ENCODE measurements around the gene LMBRD1.
"Not testable (repeated sequence)": the region's sequence is repeated elsewhere in the genome, so short reads cannot be mapped to it uniquely, and the experiment has no call there.

LMBRD1 gene

DNA sequence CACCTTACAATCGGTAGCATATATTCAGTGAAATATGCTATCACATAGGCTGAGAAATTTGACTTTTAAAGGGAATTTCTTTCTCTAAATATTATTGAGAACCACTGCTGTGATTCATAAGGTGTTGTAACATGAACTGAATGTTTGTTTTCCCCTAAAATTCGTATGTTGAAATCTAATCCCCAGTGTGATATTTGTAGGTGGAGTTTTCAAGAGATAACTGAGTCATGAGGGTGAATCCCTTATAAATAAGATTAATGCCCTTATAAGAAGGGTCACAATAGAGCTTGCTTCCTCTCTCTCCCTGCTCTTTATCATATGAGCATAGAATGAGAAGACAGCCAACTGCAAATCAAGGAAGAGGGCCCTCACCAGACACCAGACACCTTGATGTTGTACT lies 64.8 kb downstream of the LMBRD1 start:
- DNase-seq = no peak

DNA sequence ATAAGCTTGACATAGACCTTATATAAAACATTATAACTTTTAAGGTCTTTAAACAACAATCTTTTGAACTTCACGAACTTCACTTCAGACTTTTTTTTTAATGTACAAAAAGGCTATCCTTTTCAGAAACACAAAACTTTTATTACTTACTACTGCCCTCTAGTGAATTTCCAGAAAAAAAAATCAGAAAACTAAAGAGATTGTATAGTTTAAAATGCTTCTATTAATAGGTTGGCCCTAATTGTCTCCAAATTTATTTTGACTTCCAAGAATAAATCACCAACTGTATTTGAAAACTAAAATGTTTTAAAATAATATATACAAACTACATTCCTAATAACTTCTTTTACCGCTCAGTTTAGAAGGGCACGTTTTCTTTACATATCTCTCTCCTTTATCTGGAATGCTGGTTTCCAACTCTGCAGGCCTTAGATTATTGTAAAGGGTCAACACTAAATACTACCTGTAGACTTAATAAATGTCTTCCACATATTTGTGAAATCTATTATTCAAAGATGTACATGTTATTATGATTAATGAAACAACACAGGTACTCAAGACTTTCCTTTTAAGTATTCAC lies 66.8 kb downstream of the LMBRD1 start:
- peak in 1 of 2 experiments; percentile 18 for DNase-seq

DNA sequence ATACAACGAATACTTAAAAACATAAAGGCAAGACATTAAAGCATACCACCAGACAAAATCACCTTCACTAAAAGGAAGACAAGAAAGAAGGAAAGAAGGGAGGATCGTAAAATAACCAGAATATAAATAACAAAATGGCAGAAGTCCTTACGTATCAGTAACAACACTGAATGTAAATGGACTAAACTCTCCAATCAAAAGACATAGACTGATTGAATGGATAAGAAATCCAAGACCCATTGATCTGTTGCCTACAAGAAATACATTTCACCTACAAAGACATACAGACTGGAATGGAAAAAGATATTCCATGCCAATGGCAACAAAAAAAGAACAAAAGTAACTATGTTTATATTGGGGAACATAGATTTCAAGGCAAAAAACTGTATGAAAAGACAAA lies 74.1 kb downstream of the LMBRD1 start:
- no peak for DNase-seq

DNA sequence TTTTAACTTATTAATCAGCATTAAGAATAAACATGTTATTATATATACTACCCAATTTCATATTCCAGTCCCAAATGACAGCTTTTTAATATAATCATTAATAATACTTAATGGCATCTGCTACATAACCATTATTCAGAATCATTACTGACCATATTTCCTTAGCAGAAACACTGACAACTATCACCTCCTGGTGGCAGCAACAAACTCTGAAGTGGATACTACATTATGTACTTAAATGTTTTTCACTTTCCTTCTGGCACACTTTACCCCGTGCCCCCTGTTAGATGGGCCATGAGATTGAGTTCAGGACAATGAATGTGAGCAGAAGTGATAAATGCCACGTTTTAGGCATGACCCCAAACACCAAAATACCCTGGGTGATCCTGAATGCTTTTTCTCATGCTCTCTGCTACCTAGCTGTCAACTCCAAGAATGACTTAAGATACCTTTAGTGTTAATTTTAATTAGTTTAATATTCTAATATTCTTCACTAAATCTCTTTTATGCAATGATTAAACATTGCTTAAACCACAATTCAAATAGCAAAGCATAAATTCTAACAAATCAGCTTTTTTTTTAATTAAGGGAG lies 77.1 kb downstream of the LMBRD1 start:
- no peak for DNase-seq

DNA sequence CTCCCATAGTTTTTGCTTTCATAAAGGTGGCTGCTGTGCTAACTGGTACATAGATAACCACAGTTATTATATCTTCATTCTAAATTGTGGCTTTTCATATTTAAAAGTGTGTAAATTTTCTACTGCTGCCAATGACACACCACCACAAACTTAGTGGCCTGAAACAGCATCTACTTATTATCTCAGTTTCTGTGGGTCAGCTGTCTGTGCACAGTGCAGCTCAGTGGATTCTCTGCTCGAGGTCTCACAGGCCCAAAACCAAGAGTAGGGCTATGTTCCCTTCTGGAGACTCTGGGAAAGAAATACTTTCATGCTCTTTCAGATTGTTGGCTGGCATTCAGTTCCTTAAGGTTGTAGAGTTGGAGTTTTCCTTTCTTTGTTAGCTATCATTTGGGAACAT lies 90.1 kb downstream of the LMBRD1 start:
- DNase-seq = no peak

DNA sequence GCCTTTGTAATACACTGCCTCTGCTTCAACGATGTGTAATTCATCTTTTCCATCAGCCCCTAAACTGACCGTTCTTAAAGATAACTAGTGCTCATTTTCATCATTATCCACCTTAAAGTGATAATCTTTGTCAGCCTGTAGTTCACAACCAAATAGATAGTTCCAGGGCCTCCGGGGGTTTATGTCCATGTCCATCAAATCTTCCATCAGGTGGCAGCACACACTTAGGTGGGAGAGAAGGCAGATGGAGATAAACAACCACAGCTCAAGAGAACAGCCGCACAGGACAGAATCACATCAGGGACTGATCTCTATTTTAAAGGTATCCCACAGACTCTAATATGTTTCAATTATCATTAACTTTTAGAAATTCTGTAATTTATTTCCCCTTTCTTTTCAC lies 90.9 kb downstream of the LMBRD1 start:
- no peak for DNase-seq

DNA sequence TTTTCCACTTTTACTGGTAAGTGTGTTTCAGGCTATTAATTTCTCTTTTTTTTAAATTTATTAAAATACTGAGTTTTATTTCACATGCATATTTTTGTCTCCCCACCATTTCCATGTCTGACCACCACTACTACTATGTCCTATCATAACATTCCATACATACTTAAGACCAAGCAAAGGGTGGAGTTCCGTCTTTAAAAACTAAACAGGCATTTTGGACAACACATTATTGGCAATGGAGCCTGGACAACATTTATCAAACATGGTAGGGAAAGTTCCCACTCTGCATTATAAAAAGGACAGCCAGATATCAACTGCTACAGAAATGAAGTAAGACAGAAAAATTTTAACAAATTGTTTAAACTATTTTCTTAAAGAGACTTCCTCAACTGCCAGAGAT lies 91.9 kb downstream of the LMBRD1 start:
- DNase-seq = no peak

DNA sequence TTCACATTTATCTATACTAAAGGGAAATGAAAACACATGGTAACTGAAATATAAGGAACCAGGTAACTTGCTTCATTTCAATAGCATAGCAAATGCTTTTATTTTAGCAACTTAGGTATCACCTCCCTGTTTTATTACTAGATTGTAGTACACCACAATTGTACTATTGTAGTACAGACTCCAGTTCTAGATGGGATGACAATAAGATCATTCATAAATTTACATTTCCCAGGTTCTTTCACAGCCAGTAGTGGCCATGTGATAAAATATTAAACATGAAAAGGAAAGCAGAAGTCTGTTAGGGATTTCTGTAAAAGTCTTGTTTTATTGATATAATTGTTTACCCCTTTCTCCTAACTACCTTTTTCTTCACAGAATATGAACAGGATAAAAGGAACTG lies 97.2 kb downstream of the LMBRD1 start:
- DNase-seq = no peak

DNA sequence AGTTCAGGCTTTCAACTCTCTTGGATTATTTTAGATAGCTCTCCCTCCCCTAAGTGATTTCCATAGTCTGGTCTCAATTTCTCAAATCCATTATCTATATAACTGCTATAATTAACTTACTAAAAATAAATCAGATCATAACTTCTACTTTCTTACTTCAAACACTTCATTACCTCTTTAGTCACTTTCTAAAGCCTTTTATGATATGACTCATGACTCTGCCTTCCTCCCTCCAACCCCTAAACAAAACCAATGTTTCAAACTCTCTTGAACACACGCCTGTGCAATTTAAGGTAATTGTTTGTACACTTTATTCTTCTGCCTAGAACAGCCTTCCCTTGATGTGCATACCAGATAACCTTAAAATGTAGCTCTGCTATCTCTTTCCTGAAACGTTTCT lies 100.5 kb downstream of the LMBRD1 start:
- no peak for DNase-seq

DNA sequence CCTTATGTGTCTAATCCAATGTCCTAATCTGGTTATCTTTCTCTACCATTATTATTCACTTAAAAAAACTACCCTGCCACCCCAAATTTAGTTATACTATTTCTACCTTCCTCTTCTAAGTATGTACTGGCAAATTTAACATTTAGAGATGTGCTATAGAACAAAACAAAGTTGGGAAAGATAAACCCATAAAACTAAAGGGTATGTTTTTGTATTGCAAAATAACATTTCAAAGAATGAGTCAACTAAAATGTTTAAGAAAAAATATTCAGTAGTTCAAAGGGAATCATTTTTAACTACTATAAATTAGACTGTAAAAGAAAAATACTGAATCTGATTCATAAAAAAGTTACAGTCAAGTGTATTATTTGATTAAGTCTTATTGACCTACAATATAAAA lies 103.0 kb downstream of the LMBRD1 start:
- no peak for DNase-seq

DNA sequence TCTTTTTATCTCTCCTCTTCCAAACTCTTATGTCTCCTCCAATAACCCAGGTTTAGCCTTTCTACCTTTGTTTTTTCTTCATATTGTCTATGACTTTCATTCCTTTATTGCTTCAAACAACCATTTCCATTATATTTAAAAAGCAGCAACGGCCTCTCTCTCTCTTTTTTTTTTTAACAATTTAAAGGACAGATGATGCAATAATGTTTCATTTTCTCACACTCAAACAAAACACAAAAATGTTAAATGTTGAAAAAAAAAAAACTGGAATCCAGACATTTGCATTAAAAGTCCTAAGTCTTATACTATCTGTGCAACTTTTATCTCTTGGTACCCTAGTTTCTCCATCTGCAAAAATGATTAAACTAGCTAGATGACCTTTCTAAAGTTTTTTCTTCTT lies 105.8 kb downstream of the LMBRD1 start:
- DNase-seq = no peak

DNA sequence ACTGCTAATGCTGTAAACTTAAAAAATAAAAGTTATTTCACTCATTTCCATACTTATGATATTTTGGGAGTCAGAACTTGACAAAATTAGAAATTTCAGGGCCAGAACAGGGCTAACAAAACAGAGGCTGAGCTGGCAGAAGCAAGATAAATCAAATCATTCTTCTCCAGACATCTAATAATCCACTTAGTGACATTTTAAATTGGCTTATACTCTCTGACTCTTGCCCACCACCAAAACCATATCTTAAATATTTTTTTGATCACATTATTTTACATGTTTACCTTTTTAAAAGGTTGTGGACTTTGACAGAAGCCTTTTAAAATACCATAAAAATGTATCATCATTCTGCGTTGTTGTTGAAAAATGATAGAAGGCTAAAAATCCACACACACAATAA lies 116.5 kb downstream of the LMBRD1 start:
- DNase-seq = no peak

DNA sequence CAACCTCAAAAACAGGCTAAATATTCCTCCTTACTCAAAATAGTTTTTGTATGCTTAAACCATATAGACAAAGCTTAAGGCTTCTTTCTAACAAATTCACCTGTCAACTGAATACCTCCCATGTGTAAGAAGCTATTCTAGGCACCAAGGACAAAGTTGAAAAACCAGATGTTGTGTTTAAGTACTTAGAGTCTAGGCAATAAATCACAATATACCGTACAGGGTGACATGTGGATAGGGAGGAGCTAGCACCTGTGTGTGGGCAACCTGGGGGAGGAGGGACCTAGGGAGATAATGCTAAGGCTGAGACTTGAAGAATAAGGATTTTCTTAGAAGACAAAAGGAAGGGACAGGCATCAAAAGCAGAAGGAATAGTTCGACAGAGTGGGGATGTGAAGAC lies 123.5 kb downstream of the LMBRD1 start:
- no peak for DNase-seq

DNA sequence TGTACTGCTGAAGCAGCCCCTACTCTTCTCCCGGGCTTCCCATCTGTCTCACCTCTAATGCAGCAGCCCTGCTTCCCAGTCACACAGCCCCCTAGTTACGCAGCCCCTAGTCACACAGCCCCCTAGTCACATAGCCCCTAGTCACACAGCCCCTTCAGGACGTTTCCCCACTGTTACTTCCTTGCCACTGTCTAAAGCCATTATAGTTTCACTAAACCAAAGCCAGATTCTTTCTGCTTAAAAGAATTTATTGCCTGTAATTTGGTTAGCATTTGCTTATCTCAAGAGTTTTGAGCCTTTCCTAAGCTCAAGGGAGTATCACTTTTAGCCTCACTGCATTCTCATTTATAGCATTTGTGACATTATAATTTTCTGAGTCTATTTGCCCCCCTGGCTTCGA lies 127.9 kb downstream of the LMBRD1 start:
- no peak for DNase-seq

DNA sequence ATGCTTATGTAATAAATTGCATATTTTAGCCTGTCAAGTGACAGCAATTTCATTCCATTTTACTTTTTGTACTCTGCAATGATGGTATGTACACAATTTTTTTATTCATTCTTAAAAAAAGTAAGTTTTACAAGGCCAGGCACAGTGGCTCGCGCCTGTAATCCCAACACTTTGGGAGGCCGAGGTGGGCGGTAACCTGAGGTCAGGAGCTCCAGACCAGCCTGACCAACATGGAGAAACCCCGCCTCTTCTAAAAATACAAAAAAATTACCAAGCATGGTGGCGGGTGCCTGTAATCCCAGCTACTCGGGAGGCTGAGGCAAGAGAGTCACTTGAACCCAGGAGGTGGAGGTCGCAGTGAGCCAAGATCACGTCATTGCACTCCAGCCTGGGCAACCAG lies 130.0 kb downstream of the LMBRD1 start:
- not testable (repeated sequence) for DNase-seq

DNA sequence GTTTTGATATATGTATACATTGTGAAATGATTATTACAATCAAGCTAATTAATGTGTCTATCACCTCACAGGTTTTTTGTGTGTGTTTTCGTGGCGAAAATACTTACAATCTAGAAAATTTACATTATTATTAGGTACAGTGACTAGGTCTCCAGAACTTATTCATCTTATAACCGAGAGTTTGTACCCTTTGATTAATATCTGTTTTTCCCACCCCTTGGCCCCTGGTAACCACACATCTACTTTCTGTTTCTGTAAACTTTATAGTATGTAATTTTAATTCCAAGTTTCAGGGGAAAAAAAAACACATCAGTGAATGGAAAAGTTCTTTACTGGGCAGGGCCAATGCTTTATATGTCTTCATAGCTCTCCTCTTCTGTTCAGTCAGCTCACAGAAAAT lies 131.4 kb downstream of the LMBRD1 start:
- no peak for DNase-seq

DNA sequence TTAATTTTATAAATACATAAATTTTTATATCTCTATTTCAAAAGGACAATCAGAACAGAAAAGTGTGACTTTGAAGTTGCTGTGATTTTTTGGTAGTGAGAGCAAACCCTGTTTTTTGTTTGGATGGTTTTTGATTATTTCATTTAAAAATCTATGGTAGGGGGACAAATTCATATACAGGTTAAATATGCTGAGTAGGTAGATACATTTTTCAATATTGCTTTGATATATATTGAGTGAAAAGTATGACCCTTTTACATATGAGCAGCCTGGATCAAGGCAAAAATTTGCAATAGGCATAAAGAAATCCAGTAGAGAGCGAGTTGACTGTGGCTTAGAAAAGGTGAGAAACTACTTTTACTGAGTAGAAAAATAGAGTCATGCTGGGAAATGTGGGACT lies 132.3 kb downstream of the LMBRD1 start:
- no peak for DNase-seq

DNA sequence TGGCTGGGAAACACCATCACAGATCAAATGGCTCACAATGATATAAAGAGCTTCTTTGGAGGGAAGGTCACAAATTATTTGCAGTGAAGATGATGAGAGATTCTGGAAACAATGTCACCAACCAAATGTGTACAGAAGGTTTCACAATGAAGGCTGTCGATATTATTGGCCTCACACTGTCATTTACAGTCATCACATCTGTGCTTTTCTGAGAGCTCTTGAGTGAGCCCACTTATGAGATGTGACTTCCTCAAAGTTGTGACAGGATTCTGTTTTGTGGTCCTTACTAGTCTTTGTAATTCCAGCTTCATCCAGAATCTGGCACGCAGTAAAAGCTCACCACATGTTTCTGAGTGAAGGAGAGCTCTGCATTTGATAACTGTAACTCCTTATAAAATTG lies 133.6 kb downstream of the LMBRD1 start:
- no peak for DNase-seq

DNA sequence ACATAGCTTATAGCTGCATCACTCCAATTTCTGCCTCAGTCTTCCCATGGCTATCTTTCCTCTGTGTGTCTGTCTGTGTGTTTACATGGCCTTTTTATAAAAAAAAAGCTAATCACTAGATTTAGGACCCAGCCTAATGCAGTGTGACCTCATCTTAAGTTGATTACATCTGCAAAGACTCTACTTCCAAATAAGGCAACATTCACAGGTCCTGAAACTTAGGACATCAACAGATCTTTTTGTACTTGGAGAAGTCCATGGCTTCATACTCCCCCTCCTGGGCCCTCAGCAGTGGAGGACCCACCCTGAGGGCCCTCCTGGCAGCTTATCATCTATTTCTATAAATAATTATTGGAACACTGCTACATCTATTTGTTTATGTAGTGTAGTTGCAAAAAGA lies 146.1 kb downstream of the LMBRD1 start:
- no peak for DNase-seq

DNA sequence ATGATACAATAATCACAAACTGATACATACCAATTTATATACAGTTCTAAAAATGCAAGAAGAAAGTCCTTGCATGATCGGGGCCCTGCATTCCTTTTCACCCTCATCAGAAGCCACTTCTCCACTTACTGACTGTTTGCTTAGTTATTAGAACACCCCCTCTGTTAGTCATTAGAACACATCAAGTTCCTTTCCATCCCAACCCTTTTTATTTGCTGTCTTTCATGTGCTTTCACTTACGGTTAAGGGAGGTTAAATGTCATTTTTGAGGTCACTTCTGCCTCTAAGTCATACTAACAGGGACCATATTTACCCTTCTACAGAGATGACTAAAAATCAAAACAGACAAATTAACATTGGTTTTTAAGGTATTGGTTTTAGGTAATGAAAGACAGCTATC lies 149.1 kb downstream of the LMBRD1 start:
- DNase-seq = no peak

DNA sequence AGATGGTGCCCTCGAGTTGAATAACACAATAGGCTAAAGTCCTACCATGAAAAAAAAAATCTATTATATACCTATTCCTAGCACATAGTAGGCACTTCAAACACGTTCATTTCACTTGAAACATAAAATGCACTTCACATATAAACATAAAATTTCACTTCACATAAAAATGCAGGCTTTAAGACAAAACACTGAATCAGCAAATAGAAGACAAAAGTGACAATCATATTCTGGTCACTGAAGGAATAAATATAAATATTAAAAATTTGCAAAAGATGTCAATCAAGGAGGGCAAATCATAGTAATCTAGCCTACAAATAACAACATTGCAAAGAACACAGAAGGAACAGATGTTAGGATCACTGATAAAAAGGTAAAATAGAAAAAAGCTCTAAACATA lies 153.1 kb downstream of the LMBRD1 start:
- DNase-seq = no peak

DNA sequence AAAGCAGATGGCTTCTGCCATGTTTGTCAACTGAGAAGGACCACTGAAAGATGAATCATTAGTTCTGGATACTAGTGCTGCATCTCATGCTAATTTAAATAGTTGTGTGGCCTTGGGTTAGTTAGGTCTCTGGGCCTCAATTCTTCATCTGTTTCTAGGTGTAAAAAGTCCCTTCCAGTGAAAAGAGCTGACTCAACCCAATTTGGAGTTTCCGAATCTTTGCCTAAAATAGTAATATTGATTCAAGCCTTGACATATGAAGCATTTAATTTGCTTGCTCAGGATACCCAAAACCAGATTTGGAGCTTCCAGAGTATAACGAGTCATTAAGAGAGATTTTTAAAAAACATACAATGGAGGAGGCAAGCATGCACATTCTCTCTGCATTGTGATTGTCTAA lies 163.9 kb downstream of the LMBRD1 start:
- DNase-seq = no peak

DNA sequence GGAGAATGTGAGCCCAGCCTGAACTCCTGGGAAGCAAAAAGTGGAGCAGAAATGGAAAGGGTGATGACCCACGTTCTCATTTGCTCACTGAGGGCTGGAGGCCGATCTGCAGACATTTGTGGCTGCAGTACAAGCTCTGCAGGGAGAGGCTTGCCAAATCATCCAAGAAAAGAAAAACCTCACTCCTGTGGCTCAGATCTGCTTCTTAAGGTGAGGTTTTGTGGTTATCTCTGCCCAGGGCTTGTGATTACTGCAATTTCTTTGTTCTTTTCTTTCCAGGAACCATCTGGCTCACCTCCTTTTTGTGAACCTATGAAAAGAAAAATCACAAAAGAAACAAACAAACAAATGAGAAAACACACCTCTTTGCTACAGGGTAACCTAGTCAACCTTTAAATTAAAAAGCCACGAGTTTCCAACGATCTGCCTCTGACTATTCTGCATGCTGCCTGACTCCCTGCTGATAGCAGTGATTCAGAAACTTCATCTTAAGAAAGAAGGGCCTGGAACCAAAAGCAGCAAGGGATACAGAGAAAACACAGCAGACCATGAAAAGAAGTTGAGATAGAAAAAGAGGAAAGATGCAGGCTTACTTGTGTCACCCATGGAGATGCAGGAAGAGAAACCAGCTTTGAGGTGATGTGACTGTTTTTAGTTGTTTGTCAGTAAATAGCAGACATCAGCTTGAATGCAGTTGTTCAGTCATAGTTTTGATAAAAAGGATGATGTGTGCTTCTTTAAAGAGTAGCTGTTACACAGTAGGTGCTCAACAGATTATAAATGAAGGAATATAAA lies 165.1 kb downstream of the LMBRD1 start:
- DNase-seq = no peak

DNA sequence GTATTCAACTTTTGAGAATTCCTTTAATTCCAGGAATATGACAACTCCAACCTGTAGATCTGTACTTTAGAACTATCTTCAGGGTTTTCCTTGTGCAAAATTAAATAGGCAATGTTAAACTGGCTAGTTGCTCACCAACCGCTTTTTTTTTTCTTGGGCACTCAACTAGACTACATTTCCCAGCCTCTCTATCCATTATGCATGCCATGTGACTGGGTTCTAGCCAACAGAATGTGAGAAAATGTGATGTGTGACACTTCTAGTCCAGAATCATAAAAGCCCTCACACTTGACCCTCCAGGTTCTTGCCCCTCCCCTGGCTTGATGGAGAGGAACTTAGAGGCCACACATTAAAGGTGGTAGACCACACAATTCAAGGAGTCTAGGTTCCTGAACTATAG lies 166.0 kb downstream of the LMBRD1 start:
- no peak for DNase-seq

DNA sequence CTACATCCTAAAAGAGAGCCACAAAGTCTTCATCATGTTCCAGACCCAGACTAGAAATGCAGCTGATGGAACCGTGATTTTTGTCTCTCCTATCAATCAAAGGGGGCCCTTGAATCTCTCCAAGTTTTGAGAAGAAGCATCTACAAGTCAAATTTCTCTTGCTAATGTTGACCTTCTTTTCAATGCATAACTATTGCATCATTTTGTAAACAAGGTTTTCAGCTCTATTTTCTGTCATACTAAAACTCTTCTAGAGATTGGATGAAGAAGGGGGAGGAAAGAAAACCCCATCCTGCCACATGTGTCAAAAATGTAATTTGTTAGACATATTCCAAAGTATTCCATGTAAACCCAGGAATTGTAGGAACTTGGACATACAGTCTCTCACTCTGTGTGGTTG lies 169.2 kb downstream of the LMBRD1 start:
- no peak for DNase-seq

All from cerebellar nuclear complex (tissue), 1 donor.